Measurements from ENCODE around the gene RMND5B. TPM values are rescaled to one million over a fixed set of nuclear protein-coding genes. Genes with fewer than 3 reads are reported as not detected.

RMND5B gene
- total and polyA plus RNA-seq, 2 of the 13 experiments (the other 11 are each of a cell fraction or from before 2014, with no cell fraction given), result 18.6 to 20.4 TPM

DNA sequence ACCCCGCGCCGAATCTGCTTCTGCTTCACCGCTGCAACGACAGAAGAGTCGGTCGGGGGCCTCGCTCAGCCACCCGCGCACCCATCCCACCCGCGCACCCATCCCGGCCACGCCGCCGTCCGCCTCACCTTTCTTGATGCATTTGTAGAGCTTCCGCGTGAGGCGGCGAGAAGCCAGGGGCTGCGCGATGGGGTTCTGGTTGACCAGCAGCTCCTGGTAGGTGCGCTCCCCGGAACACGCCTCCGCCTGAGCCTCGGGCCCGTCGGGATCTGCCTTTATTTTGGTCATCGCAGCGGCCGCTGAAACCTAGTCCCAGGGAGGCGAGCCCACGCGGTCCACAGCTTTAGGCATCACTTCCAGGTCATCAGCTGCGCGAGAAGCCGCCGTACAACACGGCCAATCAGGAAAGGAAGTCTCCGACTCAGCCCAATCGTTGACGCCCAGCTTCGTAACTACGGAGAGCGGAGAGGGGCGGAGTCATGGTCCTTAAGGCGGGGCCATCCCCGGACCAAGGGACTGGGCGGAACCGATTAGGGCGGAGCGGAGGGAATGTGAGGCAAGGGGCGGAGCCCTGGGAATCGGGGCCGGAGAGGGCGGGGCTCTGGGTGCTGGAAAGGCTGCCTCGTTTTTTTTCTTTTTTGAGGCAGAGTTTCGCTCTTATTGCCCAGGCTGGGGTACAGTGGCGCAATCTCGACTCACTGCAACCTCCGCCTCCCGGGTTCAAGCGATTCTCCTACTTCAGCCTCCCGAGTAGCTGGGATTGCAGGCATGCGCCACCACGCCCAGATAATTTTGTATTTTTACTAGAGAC, 22.9 kb downstream of the RMND5B start, which contains the start of gene NHP2 (continued):
- TF ChIP-seq FOXP1 (IDR thresholded peaks at IDR 0.05) (no peak), FOXP1 (CRISPR knock-in tag; IDR thresholded peaks at IDR 0.05) (no peak), ZNF530 (CRISPR knock-in tag; IDR thresholded peaks at IDR 0.05; ENCODE audit: low read depth) (no peak), ZNF101 (CRISPR knock-in tag; IDR thresholded peaks at IDR 0.05; ENCODE audit: borderline replicate concordance, low read depth) (no peak), TARDBP (CRISPR knock-in tag; IDR thresholded peaks at IDR 0.05) (peak; percentile 80), ZFP62 (CRISPR knock-in tag; IDR thresholded peaks at IDR 0.05) (no peak), GATAD2A (CRISPR knock-in tag; IDR thresholded peaks at IDR 0.05) (no peak; the same call in 1 of the 2 replicates), ZFAT (CRISPR knock-in tag; conservative IDR thresholded peaks at IDR 0.05) (peak; percentile 93; the same call in 1 of the 2 replicates), ZFP41 (CRISPR knock-in tag; IDR thresholded peaks at IDR 0.05; ENCODE audit: borderline replicate concordance) (0 out of 2 replicates have a peak, but pooled peaks have one; percentile 52), ZNF230 (CRISPR knock-in tag; IDR thresholded peaks at IDR 0.05) (no peak), KLF16 (CRISPR knock-in tag; IDR thresholded peaks at IDR 0.05) (peak in 1 of 2 experiments; percentile 71; a peak in 2 of 4 replicates), ZNF891 (CRISPR knock-in tag; IDR thresholded peaks at IDR 0.05) (0 out of 2 replicates have a peak, but pooled peaks have one; percentile 53), AGO1 (IDR thresholded peaks at IDR 0.05; ENCODE audit: low read depth, low read length, poor library complexity, severe bottlenecking) (peak; percentile 55), ZNF160 (CRISPR knock-in tag; IDR thresholded peaks at IDR 0.05) (no peak)
- TF ChIP-seq, protein P1, sequence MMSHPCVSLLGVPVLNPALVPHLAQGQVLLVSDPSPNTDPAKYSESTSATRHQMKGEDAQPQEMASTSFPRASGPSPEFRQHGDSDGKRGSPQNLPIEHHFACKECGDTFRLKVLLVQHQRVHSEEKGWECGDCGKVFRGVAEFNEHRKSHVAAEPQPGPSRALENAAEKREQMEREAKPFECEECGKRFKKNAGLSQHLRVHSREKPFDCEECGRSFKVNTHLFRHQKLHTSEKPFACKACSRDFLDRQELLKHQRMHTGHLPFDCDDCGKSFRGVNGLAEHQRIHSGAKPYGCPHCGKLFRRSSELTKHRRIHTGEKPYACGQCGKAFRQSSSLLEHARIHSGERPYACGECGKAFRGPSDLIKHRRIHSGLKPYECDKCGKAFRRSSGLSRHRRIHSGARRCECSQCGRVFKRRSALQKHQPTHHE (CRISPR knock-in tag; IDR thresholded peaks at IDR 0.05; ENCODE audit: borderline replicate concordance), result no peak
- TF ChIP-seq, protein P2, sequence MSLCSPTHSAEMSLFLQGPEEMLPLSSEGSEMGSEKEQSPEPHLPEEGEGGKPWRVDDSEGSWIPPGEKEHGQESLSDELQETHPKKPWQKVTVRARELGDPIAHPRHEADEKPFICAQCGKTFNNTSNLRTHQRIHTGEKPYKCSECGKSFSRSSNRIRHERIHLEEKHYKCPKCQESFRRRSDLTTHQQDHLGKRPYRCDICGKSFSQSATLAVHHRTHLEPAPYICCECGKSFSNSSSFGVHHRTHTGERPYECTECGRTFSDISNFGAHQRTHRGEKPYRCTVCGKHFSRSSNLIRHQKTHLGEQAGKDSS (CRISPR knock-in tag; IDR thresholded peaks at IDR 0.05; ENCODE audit: borderline replicate concordance, low read depth), result no peak
- TF ChIP-seq, protein P3, sequence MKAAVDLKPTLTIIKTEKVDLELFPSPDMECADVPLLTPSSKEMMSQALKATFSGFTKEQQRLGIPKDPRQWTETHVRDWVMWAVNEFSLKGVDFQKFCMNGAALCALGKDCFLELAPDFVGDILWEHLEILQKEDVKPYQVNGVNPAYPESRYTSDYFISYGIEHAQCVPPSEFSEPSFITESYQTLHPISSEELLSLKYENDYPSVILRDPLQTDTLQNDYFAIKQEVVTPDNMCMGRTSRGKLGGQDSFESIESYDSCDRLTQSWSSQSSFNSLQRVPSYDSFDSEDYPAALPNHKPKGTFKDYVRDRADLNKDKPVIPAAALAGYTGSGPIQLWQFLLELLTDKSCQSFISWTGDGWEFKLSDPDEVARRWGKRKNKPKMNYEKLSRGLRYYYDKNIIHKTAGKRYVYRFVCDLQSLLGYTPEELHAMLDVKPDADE (CRISPR knock-in tag; IDR thresholded peaks at IDR 0.05), result no peak
- TF ChIP-seq, protein P4, sequence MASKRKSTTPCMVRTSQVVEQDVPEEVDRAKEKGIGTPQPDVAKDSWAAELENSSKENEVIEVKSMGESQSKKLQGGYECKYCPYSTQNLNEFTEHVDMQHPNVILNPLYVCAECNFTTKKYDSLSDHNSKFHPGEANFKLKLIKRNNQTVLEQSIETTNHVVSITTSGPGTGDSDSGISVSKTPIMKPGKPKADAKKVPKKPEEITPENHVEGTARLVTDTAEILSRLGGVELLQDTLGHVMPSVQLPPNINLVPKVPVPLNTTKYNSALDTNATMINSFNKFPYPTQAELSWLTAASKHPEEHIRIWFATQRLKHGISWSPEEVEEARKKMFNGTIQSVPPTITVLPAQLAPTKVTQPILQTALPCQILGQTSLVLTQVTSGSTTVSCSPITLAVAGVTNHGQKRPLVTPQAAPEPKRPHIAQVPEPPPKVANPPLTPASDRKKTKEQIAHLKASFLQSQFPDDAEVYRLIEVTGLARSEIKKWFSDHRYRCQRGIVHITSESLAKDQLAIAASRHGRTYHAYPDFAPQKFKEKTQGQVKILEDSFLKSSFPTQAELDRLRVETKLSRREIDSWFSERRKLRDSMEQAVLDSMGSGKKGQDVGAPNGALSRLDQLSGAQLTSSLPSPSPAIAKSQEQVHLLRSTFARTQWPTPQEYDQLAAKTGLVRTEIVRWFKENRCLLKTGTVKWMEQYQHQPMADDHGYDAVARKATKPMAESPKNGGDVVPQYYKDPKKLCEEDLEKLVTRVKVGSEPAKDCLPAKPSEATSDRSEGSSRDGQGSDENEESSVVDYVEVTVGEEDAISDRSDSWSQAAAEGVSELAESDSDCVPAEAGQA (IDR thresholded peaks at IDR 0.05; ENCODE audit: low read depth), result peak; percentile 74; the same call in 1 of the 2 replicates
- TF ChIP-seq, protein P4 (CRISPR knock-in tag; IDR thresholded peaks at IDR 0.05; ENCODE audit: borderline replicate concordance), result no peak

Data from HepG2 (cell line).